HFF-Myc (cell line): ENCODE results near the gene SP6.

ENCODE experiments used
- DNase-seq: peaks from one replicate; pipeline ENCODE4 v3.0.0-alpha.2; 2011; ENCODE audit warnings: low read depth; ENCODE audit errors: extremely low read depth
- H3K4me3 ChIP-seq: replicated peaks from 2 replicates; pipeline ENCODE4 v1.5.1; 2011; ENCODE audit warnings: low read depth, mild to moderate bottlenecking, control low read depth, low read length
- TF ChIP-seq, protein P1 (sequence below): IDR thresholded peaks from 2 replicates; pipeline ENCODE4 v1.5.1; 2012; ENCODE audit warnings: mild to moderate bottlenecking, low read depth, low read length, control low read depth; ENCODE audit errors: missing control alignments

The SP6 gene

DNA sequence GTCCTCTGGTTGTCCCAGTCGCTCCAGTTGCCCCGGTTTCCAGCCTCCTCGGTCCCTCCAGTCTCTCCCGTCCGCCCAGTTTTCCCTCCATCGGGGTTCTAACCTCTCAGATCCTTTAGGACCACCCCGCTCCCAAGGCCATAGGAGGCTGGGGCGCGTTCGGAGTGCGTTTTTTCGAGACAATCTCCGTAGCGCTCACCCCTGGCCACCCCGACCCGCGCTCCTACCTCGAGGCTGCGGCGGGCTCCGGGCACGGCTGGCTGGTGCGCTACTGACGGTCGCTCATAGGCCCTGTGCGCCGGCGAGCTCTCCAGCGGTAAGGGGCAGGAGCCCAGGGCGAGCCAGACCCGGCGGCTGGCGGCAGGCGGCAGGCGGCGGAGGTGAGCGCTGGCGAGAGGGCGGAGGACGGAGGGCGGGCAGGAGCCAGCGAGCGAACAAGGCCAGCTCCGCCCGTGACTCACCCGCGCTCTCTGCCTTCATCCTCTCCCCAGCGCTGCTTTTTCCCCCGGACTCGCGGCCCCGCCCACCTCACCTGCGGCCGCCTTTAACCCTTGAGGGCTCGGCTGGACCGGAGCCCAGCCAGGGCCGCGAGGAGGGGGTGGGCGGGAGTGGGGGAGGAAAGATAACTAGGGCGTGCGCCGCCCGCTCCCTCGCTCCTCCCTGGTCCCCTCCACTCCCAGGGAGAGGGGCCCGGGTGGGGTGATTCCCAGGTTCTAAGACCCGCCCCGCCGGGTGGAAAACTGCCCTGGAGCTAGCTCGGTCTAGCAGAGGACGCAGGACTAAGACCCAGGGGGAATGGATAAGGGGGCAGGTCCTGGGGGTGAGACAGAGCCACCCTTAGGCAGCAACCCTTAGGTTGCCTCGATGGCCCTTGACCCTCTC is at the start of gene SP6:
Gene SP6, minus strand, starts transcription at position 472 of the 882 bp plus-strand sequence. CDS start 2,734 bp downstream, outside the sequence.
- TF ChIP-seq, protein P1, sequence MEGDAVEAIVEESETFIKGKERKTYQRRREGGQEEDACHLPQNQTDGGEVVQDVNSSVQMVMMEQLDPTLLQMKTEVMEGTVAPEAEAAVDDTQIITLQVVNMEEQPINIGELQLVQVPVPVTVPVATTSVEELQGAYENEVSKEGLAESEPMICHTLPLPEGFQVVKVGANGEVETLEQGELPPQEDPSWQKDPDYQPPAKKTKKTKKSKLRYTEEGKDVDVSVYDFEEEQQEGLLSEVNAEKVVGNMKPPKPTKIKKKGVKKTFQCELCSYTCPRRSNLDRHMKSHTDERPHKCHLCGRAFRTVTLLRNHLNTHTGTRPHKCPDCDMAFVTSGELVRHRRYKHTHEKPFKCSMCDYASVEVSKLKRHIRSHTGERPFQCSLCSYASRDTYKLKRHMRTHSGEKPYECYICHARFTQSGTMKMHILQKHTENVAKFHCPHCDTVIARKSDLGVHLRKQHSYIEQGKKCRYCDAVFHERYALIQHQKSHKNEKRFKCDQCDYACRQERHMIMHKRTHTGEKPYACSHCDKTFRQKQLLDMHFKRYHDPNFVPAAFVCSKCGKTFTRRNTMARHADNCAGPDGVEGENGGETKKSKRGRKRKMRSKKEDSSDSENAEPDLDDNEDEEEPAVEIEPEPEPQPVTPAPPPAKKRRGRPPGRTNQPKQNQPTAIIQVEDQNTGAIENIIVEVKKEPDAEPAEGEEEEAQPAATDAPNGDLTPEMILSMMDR, result no peak
- DNase-seq, result no peak
- no peak within 1 kb of the TSS for H3K4me3 ChIP-seq

- TF ChIP-seq, protein P1, result no peak
- no peak for DNase-seq
- no peak overlapping the region for H3K4me3 ChIP-seq
Measured at GRCh38 chr17:47899643-47900042, 48.7 kb upstream of the SP6 start.

- no peak for DNase-seq
- TF ChIP-seq, protein P1, result no peak
- H3K4me3 ChIP-seq, result no peak overlapping the region
Measured at GRCh38 chr17:47898241-47898640, 47.3 kb upstream of the SP6 start.

DNA sequence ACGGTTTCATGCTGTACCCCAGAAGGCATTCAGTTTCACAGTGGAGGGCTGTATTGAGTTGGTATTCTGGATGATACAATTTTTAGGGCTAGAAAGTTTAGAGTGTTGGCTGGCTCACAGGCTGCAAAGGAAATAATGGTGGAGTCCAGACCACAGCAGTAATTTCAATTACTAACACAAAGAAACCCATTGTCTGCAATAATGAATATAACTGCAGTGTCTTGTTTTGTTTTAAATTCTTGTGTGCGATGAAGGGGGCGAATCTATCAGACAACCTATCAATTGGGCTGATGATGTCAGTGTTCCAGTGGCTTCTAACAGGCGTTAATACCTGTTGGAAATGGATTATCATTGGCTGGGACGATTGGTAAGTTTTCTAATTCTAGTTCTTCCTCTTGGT is 46.6 kb upstream of the SP6 start:
- peak overlapping the region; percentile 88 for H3K4me3 ChIP-seq
- TF ChIP-seq, protein P1, result no peak

GRCh38 chr17:47896672-47897490 is 45.9 kb upstream of the SP6 start:
- H3K4me3 ChIP-seq, result peak overlapping the region; percentile 88
- no peak for DNase-seq
- TF ChIP-seq, protein P1, result no peak

More for the DNA sequence above, 46.6 kb upstream of the SP6 start:
- DNase-seq, result no peak

GRCh38 chr17:47895856-47896671 is 45.1 kb upstream of the SP6 start, which contains the start of gene SP2:
TSS of gene SP2 (plus strand) at chr17:47896236. CDS start at chr17:47896287, 51 bp downstream.
- peak; percentile 100 for DNase-seq
- H3K4me3 ChIP-seq, result peak within 1 kb of the TSS; percentile 88
- TF ChIP-seq, protein P1, result peak; percentile 2
